Stimulated activated CD4-positive, alpha-beta T cell treated with anti-CD3 and anti-CD28 coated beads, Interleukin-15, amount 100 ng/mL, for 1 hour (primary cell): Measurements from ENCODE around the gene SART3.
A peak's percentile ranks its signal among the peaks of the same experiment; 100 is the strongest.
"Not testable (repeated sequence)": the region's sequence is repeated elsewhere in the genome, so short reads cannot be mapped to it uniquely, and the experiment has no call there.

Experiments used
- DNase-seq, 2 donors: peaks; one replicate each; pipeline ENCODE4 v3.0.0-alpha.2; 2020; ENCODE audit warnings: low read depth in 1 of 2, low spot score in 1 of 2

Gene SART3

DNA sequence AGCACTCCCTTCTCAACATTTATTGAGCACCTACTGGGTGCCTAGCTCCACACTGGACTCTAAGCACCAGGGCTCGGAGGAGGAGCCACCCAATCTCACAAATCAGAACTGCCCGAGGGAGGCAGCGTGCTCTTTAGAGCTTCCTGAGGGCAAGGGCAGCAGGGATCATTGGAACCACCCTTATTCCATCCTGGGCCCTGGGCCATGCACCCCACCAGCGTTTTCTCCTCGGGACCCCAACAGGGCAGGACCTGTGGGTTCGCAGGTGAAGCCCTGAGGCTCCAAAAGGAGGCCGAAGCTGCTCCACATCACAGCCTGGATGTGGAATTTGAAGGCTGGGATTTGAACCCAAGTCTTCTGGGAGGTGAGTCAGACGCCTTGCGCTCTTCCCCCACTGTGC is 21.5 kb upstream of the SART3 start:
- no peak for DNase-seq

DNA sequence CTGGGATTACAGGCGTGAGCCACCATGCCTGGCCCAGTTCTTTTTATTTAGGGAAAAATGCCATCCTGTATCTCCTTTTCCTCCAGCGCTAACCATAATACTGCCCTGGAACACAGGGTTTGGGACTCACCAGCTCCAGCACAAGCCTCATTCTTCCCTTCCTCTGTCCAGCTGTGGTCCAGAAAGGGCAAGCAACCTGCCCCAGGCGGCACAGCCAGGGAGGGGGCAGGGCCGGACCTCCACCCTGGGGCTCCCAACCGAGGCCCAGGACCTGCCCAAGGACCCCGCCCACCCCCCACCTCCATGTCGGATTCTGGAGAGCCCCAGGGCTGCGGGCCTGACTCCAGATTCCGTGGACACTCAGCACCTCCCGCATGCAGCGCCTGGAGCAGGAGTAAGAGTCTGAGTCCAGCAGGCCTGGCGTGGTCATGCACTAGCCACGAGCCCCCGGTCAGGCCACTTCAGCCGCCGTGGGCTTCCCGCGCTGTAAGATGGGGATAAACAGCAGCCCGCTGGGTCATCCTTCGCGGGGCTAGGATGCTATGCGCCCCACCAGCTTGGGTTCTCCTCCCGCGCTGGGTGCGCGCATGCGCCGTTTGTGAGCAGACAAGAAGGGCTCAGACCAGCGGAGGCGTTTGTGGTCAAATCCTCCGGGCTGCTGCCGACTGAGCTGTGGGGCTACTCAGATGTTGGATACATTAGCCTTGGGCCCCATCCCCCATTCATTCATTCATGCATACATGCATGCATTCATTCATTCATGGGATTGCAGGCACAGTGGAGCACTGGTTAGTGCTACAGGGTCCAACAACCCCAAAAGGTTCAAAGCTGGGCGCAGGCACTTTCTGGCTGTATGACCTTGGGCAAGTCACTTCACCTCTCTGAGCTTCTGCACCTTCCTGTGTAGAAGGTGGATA is 20.6 kb upstream of the SART3 start:
- no peak for DNase-seq

GRCh38 chr12:108580531-108580930 is 19.6 kb upstream of the SART3 start:
- no peak for DNase-seq

DNA sequence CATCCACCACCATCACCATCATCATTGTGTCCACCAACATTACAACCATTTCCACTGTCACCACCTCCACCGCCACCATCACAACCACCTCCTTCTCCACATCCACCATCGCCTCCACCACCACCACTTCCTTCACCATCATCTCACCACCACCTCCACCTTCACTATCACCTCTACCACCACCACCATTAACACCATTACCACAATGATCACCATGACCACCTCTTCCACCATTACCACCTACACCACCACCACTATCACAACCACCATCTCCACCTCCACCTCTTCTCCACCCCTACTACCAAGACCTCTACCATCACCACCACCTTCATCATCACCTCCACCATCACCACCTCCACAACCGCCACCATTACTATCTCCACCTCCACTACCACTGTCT is 17.8 kb upstream of the SART3 start:
- DNase-seq: no peak

DNA sequence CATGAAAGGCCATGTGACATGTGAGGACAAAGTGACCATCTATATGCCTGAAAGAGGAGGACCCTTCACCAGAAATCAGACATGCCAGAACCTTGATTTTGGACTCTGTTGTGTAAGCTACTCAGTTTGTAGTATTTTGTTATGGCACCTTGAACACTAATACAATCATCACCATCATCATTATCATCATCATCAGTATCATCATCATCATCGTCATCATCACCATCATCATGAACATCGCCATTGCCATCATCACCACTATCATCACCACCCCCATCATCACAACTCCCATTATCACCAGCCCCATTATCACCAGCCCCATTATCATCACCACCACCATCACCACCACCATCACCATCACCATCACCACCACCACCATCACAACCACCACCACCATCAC is 17.3 kb upstream of the SART3 start:
- DNase-seq: no peak

- DNase-seq: no peak
Observed at GRCh38 chr12:108577458-108577857, 16.5 kb upstream of the SART3 start.

DNA sequence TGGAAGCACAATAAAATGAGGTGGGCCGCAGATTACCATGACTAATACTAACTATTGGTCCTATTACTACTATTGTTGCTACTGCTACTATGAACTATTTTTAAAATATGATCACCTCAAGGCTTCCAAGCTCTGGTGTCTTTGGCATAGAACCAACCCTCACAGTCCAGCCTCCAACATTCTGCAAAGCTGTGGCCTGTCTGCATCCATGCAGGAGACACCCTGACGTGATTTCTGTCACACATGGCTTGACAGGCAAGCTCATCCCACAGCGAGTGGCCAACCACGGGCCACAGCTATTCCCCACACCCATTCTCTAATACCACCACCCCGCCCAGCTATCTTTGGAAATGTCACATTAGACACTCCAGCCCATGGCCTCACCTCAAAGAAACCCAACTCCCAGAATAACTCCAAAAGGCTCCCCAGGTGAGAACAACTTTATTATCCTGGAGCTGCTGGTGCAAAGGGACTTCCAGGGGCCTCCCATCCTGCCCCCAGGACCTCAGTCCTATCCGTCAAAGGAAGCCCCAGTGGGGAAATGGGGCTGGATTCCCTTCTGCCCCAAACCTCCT is 15.8 kb upstream of the SART3 start:
- no peak for DNase-seq

DNA sequence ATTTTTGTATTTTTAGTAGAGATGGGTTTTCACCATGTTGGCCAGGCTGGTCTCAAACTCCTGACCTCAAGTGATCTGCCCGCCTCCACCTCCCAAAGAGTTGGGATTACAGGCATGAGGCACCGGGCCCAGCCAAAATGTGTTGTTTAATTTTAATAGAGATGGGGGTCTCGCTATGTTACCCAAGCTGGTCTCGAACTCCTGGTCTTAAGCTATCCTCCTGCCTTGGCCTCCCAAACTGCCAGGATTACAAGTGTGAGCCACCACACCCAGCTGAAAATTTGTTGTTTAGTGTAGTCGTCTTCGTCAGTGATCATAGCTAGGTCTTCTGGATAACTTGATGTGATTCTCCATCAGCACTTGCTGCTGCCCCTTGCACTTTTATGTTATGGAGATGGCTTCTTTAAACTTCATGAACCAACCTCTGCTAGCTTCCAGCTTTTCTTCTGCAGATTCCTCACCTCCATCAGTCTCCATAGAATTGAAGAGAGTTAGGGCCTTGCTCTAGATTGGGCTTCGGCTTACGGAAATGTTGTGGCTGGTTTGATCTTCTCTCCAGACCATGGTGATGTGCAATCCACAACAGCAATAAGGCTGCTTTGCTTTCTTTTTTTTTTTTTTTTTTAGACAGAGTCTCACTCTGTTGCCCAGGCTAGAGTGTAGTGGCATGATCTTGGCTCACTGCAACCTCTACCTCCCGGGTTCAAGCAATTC is 14.4 kb upstream of the SART3 start:
- DNase-seq: no peak

GRCh38 chr12:108574276-108574675 is 13.3 kb upstream of the SART3 start:
- DNase-seq: not testable (repeated sequence)

DNA sequence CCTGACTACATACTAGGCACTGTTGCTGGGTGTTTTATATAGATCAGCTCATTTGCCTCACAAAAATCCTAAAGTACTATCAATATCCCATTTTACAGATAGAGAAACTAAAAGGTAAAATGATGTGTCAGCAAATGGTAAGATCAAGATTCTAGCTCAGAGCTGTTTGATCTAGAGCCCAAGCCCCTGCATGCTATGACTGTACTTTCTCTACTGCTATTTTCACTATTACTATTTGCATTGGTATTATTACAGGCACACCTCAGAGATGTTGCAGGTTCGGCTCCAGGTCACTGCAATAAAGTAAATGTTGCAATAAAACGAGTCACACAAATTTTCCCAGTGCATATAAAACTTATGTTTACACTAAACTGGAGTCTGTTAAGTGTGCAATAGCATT is 12.3 kb upstream of the SART3 start:
- DNase-seq: no peak

- no peak for DNase-seq
Observed at GRCh38 chr12:108572166-108572790, 11.3 kb upstream of the SART3 start.

- DNase-seq: no peak
Observed at GRCh38 chr12:108571609-108572165, 10.7 kb upstream of the SART3 start.

DNA sequence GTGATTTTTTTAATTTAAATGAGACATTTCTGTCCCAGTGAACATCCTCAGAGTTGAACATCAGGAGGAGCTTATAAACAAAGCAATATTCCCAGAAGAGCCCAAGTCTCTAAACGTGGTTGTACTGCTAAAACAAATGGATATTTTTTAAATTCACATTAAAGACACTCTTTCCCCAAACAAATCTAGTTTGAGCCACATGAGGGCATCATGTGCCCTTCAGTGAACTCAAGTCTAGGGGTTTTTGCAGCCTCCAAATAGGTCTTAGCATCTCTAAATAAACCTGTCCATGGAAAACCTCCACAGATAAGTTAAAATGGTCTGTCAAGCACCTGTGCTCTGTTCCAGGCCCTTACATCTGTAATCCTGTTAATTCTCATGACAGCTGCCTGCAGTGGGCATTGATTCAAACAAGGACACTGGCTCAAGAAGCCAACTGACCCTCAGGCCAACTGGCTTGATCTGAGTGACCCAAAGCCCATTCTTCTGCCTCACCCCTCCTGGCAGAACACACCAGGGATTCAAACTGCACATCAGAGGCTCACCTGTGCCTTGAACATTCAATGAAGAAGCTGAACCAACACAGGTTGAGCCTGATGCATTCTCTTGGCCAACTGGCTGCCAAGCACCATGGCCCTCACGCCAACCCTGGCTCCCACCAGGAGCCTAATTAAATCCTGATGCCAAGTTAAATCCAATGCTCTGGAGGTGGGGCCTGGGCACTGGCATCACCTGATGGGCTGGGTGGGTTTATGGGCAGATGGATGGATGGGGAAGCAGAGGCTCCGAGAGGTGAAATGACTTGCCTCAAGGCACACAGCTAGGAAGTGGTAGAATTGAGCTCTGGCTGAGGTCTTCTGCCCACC is 10.0 kb upstream of the SART3 start:
- no peak for DNase-seq

DNA sequence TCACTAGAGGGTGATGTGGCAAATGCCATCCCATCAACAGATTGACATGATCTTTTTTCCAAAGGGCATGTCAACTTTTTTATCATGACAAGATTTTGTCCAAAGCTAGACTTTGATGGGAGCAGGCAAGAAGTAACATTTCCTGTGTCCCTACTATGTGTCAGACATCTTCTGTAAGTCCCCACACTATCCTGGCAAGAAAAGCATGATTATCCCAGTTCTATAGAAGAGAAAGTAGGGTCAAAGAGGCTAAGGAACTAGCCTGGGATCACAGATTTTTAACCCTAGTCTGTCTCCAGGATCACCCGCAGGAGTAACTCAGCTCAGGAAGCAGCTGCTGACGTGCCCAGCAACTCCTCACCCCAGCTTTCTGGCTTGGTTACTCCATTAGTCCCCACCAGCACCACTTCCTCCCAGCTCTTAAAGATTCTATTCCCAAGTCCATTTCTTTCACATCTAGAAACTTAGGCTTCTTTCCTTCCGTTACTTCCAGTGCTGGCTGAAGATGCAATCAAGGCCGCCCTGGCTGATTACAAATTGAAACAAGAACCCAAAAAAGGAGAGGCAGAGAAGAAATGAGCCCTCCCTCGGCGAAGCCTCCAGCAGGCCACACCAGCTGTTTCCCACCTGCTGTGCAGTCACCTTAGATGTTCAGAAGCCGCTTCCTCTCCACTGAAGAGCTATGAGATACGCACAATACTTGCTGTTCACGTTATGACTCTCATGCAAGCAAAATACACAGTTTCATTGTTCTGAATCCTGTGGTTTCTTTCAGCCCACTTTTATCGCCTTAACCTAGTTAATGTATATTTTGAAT is 7.6 kb upstream of the SART3 start:
- peak; percentile 16 to 42 for DNase-seq

DNA sequence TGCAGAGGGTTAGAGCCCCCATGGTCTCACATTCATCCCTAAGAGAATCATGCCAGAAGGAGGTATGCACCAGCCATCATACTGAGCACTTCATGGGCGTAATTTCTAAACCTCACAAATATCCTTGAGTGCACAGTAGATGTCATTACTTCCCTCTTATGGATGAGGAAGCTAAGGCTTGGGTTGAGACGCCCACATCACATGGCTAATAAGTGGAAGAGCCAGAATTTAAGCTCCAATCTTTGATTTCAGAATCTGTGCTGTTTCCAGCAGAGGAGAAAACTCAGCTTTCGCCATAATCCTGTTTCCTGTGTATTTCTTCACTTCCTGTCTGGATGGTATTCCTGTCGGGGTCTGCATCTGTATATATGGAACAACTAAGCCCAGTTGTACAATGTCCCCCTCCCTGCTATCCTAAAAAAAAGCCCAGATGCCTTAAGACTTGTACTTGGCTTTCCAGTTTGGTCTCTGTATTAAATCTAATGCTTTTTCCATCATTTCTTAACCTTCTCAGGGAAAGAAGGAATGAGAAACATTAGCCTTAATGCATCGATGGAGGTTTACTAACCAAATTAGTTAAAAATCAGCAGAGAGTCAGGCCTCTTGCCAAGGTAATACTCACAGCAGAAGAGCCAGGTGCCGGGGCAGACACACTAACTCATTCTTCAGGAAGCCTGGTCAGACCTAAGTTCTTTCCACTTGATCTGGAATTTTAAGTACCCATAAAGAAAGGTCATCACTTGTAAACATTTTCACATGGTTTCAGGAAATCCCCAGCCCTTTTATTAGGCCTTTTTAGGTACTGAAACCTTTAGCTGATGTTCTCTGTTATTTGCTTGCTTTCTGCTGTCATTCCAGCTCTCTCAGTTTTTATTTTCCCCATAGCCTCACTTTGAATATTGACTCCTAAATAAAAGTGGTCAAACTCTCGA is 6.7 kb upstream of the SART3 start:
- DNase-seq: no peak

- DNase-seq: no peak
Observed at GRCh38 chr12:108566452-108566851, 5.5 kb upstream of the SART3 start.

- peak; percentile 33 to 35 for DNase-seq
Observed at GRCh38 chr12:108565976-108566375, 5.0 kb upstream of the SART3 start.

DNA sequence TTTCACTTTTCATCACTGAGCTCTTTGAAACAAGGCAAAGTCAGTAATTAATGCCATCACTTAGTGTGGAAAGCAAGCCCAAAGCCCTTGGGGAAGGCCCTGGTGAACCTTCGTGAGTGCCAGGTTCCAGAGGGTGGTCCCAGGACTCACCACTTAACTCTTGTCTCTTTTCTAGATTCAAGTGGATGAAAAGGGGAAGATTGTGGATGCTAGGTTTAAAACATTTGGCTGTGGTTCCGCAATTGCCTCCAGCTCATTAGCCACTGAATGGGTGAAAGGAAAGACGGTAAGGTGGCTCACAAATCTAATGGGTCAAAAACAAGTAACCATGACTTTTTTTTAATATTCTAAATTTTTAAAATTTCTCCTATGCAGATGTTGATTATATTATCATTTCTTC is 4.2 kb upstream of the SART3 start:
- no peak for DNase-seq
